SH-SY5Y (cell line): ENCODE data around the gene EGFL8.

Experiments used
- GATA2 ChIP-seq: IDR thresholded peaks from 2 replicates; pipeline ENCODE4 v1.6.1; 2011; ENCODE audit warnings: mild to moderate bottlenecking, low read depth, low read length
- GATA3 ChIP-seq: IDR thresholded peaks from 2 replicates; pipeline ENCODE4 v1.6.1; 2011; ENCODE audit warnings: low read depth, mild to moderate bottlenecking, low read length, moderate library complexity

Gene EGFL8

DNA sequence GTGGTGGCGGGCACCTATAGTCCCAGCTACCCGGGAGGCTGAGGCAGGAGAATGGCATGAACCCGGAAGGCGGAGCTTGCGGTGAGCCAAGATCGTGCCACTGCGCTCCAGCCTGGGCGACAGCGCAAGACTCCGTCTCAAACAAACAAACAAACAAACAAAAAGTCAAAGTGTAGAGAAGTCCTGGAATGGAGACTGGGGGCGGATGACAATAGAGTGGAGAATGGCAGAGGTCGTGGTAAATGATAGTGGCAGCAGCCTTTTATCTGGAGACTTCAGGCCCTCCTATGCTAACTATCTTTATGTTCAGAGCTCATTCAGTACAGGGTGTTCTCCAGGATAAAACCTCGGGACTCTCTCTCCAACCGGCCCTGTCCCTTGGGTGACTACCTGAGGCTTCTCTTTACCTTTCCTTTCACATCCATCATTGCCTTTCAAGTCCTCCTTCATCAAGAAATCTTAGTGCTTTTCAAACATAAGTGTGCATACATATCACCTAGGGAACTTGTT, 32.9 kb upstream of the EGFL8 start:
- no peak for TF ChIP-seq GATA3
- no peak for TF ChIP-seq GATA2

DNA sequence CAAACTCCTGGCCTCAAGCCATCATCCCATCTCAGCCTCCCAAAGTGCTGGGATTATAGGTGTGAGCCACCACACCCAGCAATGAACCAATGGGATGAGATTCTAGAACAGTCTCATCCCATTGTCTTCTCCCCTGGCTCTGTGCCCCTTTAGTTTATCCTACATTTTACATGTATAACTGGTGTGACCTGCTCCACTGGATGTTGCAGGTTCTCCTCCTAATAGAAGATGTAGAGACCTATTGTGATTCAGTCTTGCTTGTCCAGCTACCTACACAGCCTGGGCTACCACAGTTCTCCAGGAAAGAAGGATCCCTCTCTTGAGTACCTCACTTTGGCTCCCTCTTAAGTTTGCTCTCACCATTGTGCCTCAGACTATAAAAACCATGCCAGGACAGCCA, 32.3 kb upstream of the EGFL8 start:
- TF ChIP-seq GATA3 = no peak
- no peak for TF ChIP-seq GATA2

- TF ChIP-seq GATA3 (no peak), GATA2 (no peak)
Measured at GRCh38 chr6:32133786-32134185, 30.6 kb upstream of the EGFL8 start.

- no peak for TF ChIP-seq GATA2
- TF ChIP-seq GATA3 = no peak
Measured at GRCh38 chr6:32137454-32137853, 26.9 kb upstream of the EGFL8 start.

- TF ChIP-seq GATA2 = no peak
- no peak for TF ChIP-seq GATA3
Measured at GRCh38 chr6:32139590-32139989, 24.8 kb upstream of the EGFL8 start.

GRCh38 chr6:32140420-32141046, 23.9 kb upstream of the EGFL8 start:
- no peak for TF ChIP-seq GATA3
- TF ChIP-seq GATA2 = no peak

- TF ChIP-seq GATA2 (no peak), GATA3 (no peak)
Measured at GRCh38 chr6:32146287-32146686, 18.1 kb upstream of the EGFL8 start.

- TF ChIP-seq GATA3 (no peak), GATA2 (no peak)
Measured at GRCh38 chr6:32146687-32147086, 17.7 kb upstream of the EGFL8 start.

DNA sequence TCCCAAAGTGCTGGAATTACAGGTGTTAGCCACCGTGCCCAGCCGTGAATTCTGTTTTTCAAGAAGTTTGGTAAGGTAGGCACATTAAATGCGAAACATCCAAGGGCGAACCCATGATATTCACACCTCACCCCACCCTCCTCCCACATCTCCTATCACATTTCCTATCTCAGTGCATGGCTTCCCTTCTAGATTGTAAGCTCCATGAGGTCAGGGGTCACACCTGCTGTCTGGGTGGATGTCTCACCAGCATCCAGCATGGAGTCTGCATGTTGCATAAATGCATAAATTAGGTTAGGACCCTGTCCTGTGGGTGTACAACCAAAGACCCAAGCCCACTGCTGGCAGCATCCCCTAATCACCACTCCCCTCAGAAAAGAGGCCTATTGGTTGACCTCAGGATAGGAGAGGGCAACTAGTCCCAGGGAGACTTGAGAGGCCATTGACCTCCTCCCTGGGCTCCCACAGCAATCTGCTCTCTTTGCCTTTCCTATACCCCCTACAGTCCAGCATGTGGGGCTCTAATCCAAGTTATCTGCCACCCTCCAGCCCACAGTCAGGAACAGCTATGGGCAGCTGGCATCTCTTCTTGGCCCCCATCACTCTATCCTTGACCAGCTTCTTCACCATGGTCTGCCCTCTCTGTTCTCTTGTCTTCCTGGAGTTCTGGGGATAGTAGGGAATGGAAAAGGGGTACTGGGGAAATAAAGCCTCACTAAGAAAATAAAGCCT, 16.8 kb upstream of the EGFL8 start:
- TF ChIP-seq GATA2 (no peak), GATA3 (no peak)

DNA sequence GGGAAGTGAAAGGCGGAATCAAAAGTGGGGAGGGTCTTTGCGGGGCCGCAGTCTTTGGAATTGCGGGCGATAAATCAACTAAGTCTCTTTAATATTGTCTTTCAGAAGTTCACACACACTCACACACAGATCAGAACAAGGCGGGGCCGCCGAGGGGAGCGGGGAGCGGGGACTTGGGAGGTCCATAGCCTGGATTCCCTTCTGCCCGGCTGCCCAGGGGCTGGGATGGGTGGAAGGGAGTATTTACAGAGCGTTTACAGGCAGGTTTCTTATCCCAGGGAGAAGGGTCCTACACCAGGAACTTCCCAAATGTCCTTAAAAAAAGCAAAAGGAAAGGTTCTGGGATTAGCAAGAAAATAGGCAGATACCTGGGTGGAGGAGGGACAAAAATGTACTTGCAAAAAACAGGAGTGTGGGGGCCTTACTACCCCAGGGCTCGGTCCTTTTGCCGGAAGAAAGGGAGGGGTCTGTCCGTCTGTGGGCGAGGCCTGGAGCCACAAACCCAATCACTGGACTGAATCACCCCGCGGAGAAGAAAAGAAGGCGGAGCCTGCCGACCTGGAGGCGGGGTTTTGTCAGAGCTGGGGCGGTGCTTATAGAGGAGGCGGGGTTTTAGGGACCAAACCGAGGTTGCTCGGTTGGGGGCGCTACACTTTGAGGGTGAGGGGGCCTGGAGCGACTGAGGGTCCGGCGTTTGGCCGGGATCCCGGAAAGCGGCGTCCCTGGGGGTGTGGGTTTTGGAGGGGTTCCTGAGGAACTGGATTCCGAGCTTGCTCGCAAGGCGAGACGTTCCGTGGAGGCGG, 15.9 kb upstream of the EGFL8 start:
- TF ChIP-seq GATA3 (no peak), GATA2 (no peak)

GRCh38 chr6:32149092-32149755, 15.2 kb upstream of the EGFL8 start:
- TF ChIP-seq GATA2 = no peak
- no peak for TF ChIP-seq GATA3

DNA sequence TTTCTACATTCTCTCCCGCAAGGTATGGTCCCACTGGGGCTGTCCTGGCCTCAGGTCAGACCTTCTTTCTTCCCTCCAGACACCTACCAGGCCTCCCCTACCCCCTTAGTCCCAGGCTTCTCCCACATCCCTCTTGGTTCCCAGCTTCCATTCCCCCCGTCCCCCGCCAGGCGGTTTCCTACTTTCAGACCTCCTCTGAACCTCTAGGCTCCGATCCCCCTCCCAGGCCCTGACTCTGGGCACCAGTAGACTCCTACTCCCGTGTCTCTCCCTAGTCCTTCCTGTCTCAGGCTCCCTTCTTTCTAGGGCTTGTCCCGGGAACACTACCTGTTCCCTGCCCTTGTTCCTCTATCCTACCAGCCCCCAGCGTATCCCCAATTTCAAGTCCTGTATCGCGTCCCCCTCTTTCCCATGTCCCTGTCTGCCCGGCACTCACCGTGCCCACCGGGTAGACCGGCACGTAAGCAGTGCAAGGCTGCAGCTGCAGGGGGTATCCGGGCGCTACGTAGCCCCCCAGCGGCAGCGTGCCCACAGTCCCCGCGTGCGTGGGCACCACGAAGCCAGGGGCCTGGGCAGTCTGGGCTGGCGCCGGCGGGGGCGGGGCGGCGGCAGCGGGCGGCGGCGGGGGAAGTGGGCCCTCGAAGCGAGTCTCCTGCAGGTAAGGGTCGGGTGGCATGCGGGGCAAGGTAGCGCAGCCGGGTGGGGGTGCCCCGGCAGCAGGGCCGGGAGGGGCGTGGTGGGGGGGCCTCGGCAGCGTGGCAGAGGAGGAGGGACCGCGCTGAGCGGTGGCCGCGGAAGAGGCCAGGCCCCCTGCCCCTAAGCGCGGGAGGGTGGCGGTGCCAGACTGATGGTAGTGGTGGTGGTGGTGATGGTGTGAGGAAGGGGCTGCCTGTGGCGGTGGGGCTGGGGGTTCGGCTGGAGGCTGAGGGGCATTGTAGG, 14.2 kb upstream of the EGFL8 start:
- TF ChIP-seq GATA3 (no peak), GATA2 (no peak)

DNA sequence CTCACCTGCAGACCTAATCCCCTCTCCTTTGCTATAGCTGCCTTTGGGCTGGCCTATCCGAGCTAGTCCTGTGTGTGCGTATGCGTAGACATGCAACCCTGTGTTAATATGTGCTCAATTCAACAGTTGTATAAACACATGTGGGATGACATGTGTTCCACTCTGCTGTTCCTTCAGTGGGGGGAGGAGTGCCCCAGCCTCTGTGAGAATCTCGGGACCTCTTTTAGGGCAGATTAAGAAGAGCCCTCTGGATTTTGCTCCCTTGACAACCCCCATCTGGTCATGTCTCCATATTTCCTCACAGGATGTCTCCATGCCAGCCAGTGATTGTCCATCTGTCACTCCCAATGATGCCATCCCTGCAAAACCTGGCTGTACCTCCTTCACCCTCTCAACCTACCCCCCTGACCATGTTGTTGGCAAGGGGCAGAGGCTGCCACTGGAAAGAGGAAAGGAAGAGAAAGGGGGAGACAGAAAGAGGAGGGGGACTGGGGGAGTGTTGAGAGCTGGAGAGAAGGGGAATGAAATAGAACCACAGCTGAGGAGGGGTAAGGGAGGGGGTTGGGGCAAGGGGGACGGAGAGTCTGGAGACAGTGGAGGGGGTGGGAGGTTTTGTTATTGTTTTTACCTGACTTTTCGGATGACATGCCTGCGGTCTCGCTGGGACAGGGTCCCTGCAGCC, 13.1 kb upstream of the EGFL8 start:
- TF ChIP-seq GATA2 (no peak), GATA3 (no peak)
